Keratinocyte (primary cell): ENCODE data around the gene RPL35A. TPM values are rescaled to one million over a fixed set of nuclear protein-coding genes. Genes with fewer than 3 reads are reported as not detected.
A peak's percentile ranks its signal among the peaks of the same experiment; 100 is the strongest.

Experiments used
- DNase-seq: peaks from one replicate; pipeline ENCODE4 v3.0.0-alpha.2; 2011; ENCODE audit warnings: low read depth, missing footprints, low spot score
- FAIRE-seq: peaks from 2 replicates; lab custom pipeline; 2011; peaks lifted over from hg19 to GRCh38; lab: Jason Lieb, UNC
- H2AFZ ChIP-seq: 2 replicates; pipeline ENCODE4 v1.6.0; 2012; ENCODE audit warnings: low read length, control low read depth, inconsistent platforms; ENCODE audit not compliant: control insufficient read depth
- H3K27ac ChIP-seq: 2 replicates; pipeline ENCODE4 v1.5.1; 2011; ENCODE audit warnings: low read length; ENCODE audit not compliant: control insufficient read depth, insufficient read depth
- H3K27me3 ChIP-seq: 3 replicates; pipeline ENCODE4 v1.6.0; 2011; ENCODE audit warnings: low read length; ENCODE audit not compliant: control insufficient read depth, insufficient read depth; ENCODE audit errors: extremely low read depth
- H3K36me3 ChIP-seq, 2 experiments: 2 replicates in 1 of 2; 3 replicates in 1 of 2; pipeline ENCODE4 v1.5.1; 2011; ENCODE audit warnings: low read length in 2 of 2, mild to moderate bottlenecking in 1 of 2; ENCODE audit not compliant: control insufficient read depth in 2 of 2, insufficient read depth in 2 of 2; ENCODE audit errors: extremely low read depth in 1 of 2
- H3K4me1 ChIP-seq: 3 replicates; pipeline ENCODE4 v1.5.1; 2011; ENCODE audit warnings: low read length; ENCODE audit not compliant: control insufficient read depth, insufficient read depth; ENCODE audit errors: extremely low read depth
- H3K4me2 ChIP-seq: 3 replicates; pipeline ENCODE4 v1.6.0; 2011; ENCODE audit warnings: low read depth, low read length; ENCODE audit not compliant: control insufficient read depth, insufficient read depth; ENCODE audit errors: extremely low read depth
- H3K4me3 ChIP-seq, 3 experiments: fragments of 200-600 bp in 1 of 3; sonication (generic) in 1 of 3; 2 replicates in 2 of 3; 3 replicates in 1 of 3; pipeline ENCODE4 v1.5.1; 2011 to 2016; ENCODE audit warnings: low read length in 3 of 3, mild to moderate bottlenecking in 3 of 3, control low read depth in 2 of 3, inconsistent platforms in 1 of 3, low read depth in 1 of 3, mixed read lengths in 1 of 3, mixed run types in 1 of 3, moderate library complexity in 1 of 3; ENCODE audit not compliant: control insufficient read depth in 2 of 3, insufficient read depth in 2 of 3; ENCODE audit errors: extremely low read depth in 1 of 3
- H3K79me2 ChIP-seq: 2 replicates; pipeline ENCODE4 v1.6.0; 2012; ENCODE audit warnings: low read length; ENCODE audit not compliant: control insufficient read depth, insufficient read depth
- H3K9ac ChIP-seq: 3 replicates; pipeline ENCODE4 v1.6.0; 2011; ENCODE audit warnings: low read length; ENCODE audit not compliant: control insufficient read depth, insufficient read depth; ENCODE audit errors: extremely low read depth
- H3K9me1 ChIP-seq: 3 replicates; pipeline ENCODE4 v1.6.0; 2011; ENCODE audit warnings: low read length; ENCODE audit not compliant: control insufficient read depth, insufficient read depth; ENCODE audit errors: extremely low read depth
- H3K9me3 ChIP-seq: 2 replicates; pipeline ENCODE4 v1.5.1; 2012; ENCODE audit warnings: low read depth, low read length; ENCODE audit not compliant: control insufficient read depth
- H4K20me1 ChIP-seq: 3 replicates; pipeline ENCODE4 v1.6.0; 2011; ENCODE audit warnings: low read length; ENCODE audit not compliant: control insufficient read depth, insufficient read depth; ENCODE audit errors: extremely low read depth
- EZH2 ChIP-seq: IDR thresholded peaks from one replicate; pipeline ENCODE4 v1.6.1; 2012; ENCODE audit warnings: inconsistent platforms, mild to moderate bottlenecking, low read length, moderate library complexity
- dilution Hi-C: fragments of 300-500 bp; cut with MboI; formaldehyde crosslinking; loops from one replicate; pipeline ENCODE4 v1.7.0; 2020; ENCODE audit warnings: low sequenced_read_pairs; ENCODE audit not compliant: extremely low pct_ligation_motif_present
- polyA plus RNA-seq, 5 experiments: library from polyadenylated mRNA; depleted of rRNA in 3 of 5; stranded (reverse) in 3 of 5; stranded (forward) in 1 of 5; unstranded in 1 of 5; fragments of >200 nt; gene quantifications; 1 replicate in 1 of 5; 2 replicates in 3 of 5; 3 replicates in 1 of 5; pipeline versions ENCODE4 v1.2.1 to v1.2.3, GENCODE V29; 2011 to 2012; ENCODE audit warnings: missing spikeins in 2 of 5, low read depth in 1 of 5, low replicate concordance in 1 of 5
- TF ChIP-seq, protein P1 (sequence below), 3 experiments: IDR thresholded peaks in 1 of 3; conservative IDR thresholded peaks in 1 of 3; optimal IDR thresholded peaks in 1 of 3; 2 replicates in 2 of 3; 3 replicates in 1 of 3; pipeline versions ENCODE3 to v1.5.1; 2011; ENCODE audit warnings: low read length in 3 of 3, mild to moderate bottlenecking in 3 of 3, moderate library complexity in 2 of 3, control low read depth in 1 of 3, inconsistent platforms in 1 of 3; ENCODE audit not compliant: insufficient read depth in 2 of 3; ENCODE audit errors: extremely low read depth in 1 of 3

Gene RPL35A
- polyA plus RNA-seq, 1 donor (not counting 4 experiments of a cell fraction or from before 2014, with no cell fraction given): 1,184 TPM

DNA sequence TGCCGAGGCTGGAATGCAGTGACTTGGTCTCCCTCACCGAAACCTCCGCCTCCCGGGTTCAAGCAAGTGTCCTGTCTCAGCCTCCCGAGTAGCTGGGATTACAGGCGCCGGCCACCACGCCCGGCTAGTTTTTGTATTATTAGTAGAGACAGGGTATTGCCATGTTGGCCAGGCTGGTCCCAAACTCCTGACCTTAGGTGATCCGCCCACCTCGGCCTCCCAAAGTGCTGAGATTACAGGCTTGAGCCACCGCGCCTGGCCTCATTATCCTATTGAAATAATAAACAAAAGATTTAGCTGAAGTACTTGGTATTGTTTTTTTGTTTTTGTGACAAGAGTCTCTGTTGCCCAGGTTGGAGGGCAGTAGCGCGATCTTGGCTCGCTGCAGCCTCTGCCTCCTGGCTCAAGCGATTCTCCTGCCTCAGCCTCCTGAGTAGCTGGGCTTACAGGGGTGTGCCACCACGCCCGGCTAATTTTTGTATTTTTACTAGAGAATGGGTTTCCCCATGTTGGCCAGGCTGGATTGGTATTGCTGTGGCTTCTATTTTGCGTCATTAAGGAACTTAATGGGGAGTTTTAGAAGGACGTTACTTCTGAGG is 1.5 kb downstream of the RPL35A start:
- no peak for TF ChIP-seq EZH2
- TF ChIP-seq, protein P1, sequence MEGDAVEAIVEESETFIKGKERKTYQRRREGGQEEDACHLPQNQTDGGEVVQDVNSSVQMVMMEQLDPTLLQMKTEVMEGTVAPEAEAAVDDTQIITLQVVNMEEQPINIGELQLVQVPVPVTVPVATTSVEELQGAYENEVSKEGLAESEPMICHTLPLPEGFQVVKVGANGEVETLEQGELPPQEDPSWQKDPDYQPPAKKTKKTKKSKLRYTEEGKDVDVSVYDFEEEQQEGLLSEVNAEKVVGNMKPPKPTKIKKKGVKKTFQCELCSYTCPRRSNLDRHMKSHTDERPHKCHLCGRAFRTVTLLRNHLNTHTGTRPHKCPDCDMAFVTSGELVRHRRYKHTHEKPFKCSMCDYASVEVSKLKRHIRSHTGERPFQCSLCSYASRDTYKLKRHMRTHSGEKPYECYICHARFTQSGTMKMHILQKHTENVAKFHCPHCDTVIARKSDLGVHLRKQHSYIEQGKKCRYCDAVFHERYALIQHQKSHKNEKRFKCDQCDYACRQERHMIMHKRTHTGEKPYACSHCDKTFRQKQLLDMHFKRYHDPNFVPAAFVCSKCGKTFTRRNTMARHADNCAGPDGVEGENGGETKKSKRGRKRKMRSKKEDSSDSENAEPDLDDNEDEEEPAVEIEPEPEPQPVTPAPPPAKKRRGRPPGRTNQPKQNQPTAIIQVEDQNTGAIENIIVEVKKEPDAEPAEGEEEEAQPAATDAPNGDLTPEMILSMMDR (optimal IDR thresholded peaks at IDR 0.05 in 1 of 3, IDR thresholded peaks at IDR 0.05 in 1 of 3, conservative IDR thresholded peaks at IDR 0.05 in 1 of 3; ENCODE audit: extremely low read depth in 1 of 3, insufficient read depth in 2 of 3, low read length in 3 of 3): no peak
- DNase-seq (no peak), FAIRE-seq (no peak)
- Histone ChIP-seq H3K27me3 (no peaks in the 10 kb centered on the region), H3K27ac (peak overlapping the region; percentile 99), H3K9ac (peak overlapping the region; percentile 99), H3K4me3 (peak overlapping the region; percentile 54 to 100 (median 100)), H3K9me3 (no peaks in the 10 kb centered on the region), H3K4me1 (peaks cover 22% of the 10 kb centered on the region), H2AFZ (no peak overlapping the region), H3K79me2 (peaks cover 44% of the 10 kb centered on the region), H3K9me1 (no peaks in the 10 kb centered on the region), H4K20me1 (peaks cover 9% of the 10 kb centered on the region), H3K4me2 (peak overlapping the region; percentile 96), H3K36me3 (peaks cover 33 to 47% of the 10 kb centered on the region in 2 experiments)
- dilution Hi-C loops: no loop called here

- peaks cover 44% of the 10 kb centered on the region for H3K79me2 ChIP-seq
- dilution Hi-C loops: no loop called here
- H3K36me3 ChIP-seq: peaks cover 34 to 47% of the 10 kb centered on the region in 2 experiments
- H3K4me1 ChIP-seq: peaks cover 22% of the 10 kb centered on the region
- H3K9ac ChIP-seq: no peak overlapping the region
- H3K4me3 ChIP-seq: no peak overlapping the region
- H3K9me1 ChIP-seq: no peaks in the 10 kb centered on the region
- H3K27me3 ChIP-seq: no peaks in the 10 kb centered on the region
- no peaks in the 10 kb centered on the region for H3K9me3 ChIP-seq
- peaks cover 9% of the 10 kb centered on the region for H4K20me1 ChIP-seq
- FAIRE-seq: no peak
- H2AFZ ChIP-seq: no peak overlapping the region
- DNase-seq: no peak
- no peak overlapping the region for H3K27ac ChIP-seq
- TF ChIP-seq EZH2: no peak
- TF ChIP-seq, protein P1 (optimal IDR thresholded peaks at IDR 0.05 in 1 of 3, IDR thresholded peaks at IDR 0.05 in 1 of 3, conservative IDR thresholded peaks at IDR 0.05 in 1 of 3; ENCODE audit: extremely low read depth in 1 of 3, insufficient read depth in 2 of 3, low read length in 3 of 3): no peak
- no peak overlapping the region for H3K4me2 ChIP-seq
These were observed 2.5 kb downstream of the RPL35A start for GRCh38 chr3:197952440-197952839.
